Erythroblast (primary cell): ENCODE measurements around the gene PNLIPRP2.

Experiments used
- GATA1 ChIP-seq: IDR thresholded peaks from 2 replicates; pipeline ENCODE4 v1.6.1; 2011; ENCODE audit warnings: low read depth, mild to moderate bottlenecking, control low read depth, low read length, moderate library complexity
- POLR2A ChIP-seq: IDR thresholded peaks from 2 replicates; pipeline ENCODE4 v1.6.1; 2011; ENCODE audit warnings: mild to moderate bottlenecking, low read length

DNA sequence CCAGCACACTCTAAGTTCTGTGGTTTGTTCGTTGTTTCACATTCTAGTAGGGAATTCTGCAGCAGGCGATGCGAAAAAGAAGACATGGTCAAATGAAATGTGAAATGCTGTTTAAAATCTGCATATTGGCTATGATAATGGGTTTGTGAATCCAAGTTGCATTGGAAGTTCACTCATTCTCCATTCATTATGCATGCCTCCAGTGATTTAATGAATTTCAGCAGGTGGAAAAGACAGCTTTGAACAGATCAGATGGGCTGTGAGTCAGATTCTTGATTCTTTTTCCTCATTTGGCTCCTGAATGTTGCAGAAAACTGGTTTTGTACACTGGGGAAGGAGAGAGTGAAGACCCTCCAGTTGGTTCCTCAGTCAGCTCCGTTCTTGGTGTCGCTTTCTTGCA, 52.1 kb downstream of the PNLIPRP2 start:
- TF ChIP-seq POLR2A (no peak), GATA1 (no peak)
